NOMO-1 treated with dmso at 0.1 percent for 144 hours (cell line): ENCODE measurements around the gene ADIPOQ.
"Not testable (repeated sequence)": the region's sequence is repeated elsewhere in the genome, so short reads cannot be mapped to it uniquely, and the experiment has no call there.

Experiments
- DNase-seq: peaks from one replicate; lab custom pipeline; 2025; ENCODE audit not compliant: unreplicated experiment; lab: John Stamatoyannopoulos, UW

ADIPOQ gene

GRCh38 chr3:186901135-186901734 is 58.7 kb downstream of the ADIPOQ start:
- no peak for DNase-seq

- no peak for DNase-seq
These were observed 59.6 kb downstream of the ADIPOQ start for GRCh38 chr3:186902154-186902553.

- DNase-seq = no peak
These were observed 60.2 kb downstream of the ADIPOQ start for GRCh38 chr3:186902713-186903112.

GRCh38 chr3:186903676-186904075 is 61.2 kb downstream of the ADIPOQ start:
- DNase-seq = not testable (repeated sequence)

- DNase-seq = not testable (repeated sequence)
These were observed 64.6 kb downstream of the ADIPOQ start for GRCh38 chr3:186907075-186907474.
